ENCODE data around the gene MEGF10.

GRCh38 chr5:127306647-127307046 lies 16.1 kb downstream of the MEGF10 start:
- TF ChIP-seq POLR2A (IDR thresholded peaks at IDR 0.05), result no peak
- no peak for TF ChIP-seq CTCF (IDR thresholded peaks at IDR 0.05)
- TF ChIP-seq POLR2AphosphoS5 (IDR thresholded peaks at IDR 0.05), result no peak
- no peak for TF ChIP-seq EP300 (IDR thresholded peaks at IDR 0.05)

All from gastroesophageal sphincter (tissue), 3 donors.